NB4 (cell line): Measurements from ENCODE around the gene CDK12.

Source experiments
- CTCF ChIP-seq: IDR thresholded peaks from one replicate; pipeline ENCODE4 v1.5.1; 2012; ENCODE audit warnings: low read depth, low read length
- MAX ChIP-seq: IDR thresholded peaks from 2 replicates; pipeline ENCODE4 v1.6.1; 2011; ENCODE audit warnings: low read depth, low read length
- MYC ChIP-seq: IDR thresholded peaks from 2 replicates; pipeline ENCODE4 v1.6.1; 2011; ENCODE audit warnings: low read depth, low read length
- POLR2A ChIP-seq: IDR thresholded peaks from 2 replicates; pipeline ENCODE4 v1.6.1; 2011; ENCODE audit warnings: mild to moderate bottlenecking; ENCODE audit not compliant: insufficient read length; ENCODE audit errors: extremely low read depth

- TF ChIP-seq POLR2A = no peak
- no peak for TF ChIP-seq CTCF
- no peak for TF ChIP-seq MAX
- no peak for TF ChIP-seq MYC
Measured at GRCh38 chr17:39553341-39553945, 92.2 kb downstream of the CDK12 start.
